ENCODE data around the gene TSC22D2.
"Not testable (repeated sequence)": the region's sequence is repeated elsewhere in the genome, so short reads cannot be mapped to it uniquely, and the experiment has no call there.

Gene TSC22D2

GRCh38 chr3:150490277-150490986 is 82.3 kb downstream of the TSC22D2 start:
- ChIA-PET POLR2A (no interaction called here), CTCF (interaction anchor here (0.6 kb wide), 1 partner anchor 16 kb away, joined by 5 read pairs; no protein-coding TSS in a partner anchor)
- TF ChIP-seq FOXK2 (IDR thresholded peaks at IDR 0.05) (no peak), TARDBP (IDR thresholded peaks at IDR 0.05) (no peak)
- DNase-seq (ENCODE audit: extremely low spot score) = no peak

GRCh38 chr3:150494411-150494977 is 86.4 kb downstream of the TSC22D2 start:
- no peak for TF ChIP-seq L3MBTL2 (conservative IDR thresholded peaks at IDR 0.05)
- no peak for TF ChIP-seq CTBP1 (IDR thresholded peaks at IDR 0.05; ENCODE audit: borderline replicate concordance)
- TF ChIP-seq, protein P1, sequence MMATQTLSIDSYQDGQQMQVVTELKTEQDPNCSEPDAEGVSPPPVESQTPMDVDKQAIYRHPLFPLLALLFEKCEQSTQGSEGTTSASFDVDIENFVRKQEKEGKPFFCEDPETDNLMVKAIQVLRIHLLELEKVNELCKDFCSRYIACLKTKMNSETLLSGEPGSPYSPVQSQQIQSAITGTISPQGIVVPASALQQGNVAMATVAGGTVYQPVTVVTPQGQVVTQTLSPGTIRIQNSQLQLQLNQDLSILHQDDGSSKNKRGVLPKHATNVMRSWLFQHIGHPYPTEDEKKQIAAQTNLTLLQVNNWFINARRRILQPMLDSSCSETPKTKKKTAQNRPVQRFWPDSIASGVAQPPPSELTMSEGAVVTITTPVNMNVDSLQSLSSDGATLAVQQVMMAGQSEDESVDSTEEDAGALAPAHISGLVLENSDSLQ (IDR thresholded peaks at IDR 0.05) = no peak
- TF ChIP-seq SUZ12 (IDR thresholded peaks at IDR 0.05) = no peak
- no peak for TF ChIP-seq LEF1 (IDR thresholded peaks at IDR 0.05; ENCODE audit: borderline replicate concordance)
- no peak for TF ChIP-seq TARDBP (IDR thresholded peaks at IDR 0.05)
- TF ChIP-seq ELF4 (IDR thresholded peaks at IDR 0.05) = no peak
- TF ChIP-seq ZNF384 (IDR thresholded peaks at IDR 0.05) = no peak
- ChIA-PET POLR2A (interaction anchor here (2.2 kb wide), 1 partner anchor 84 kb away, joined by 12 read pairs; no protein-coding TSS in a partner anchor), CTCF (interaction anchor here (0.7 to 1.8 kb wide), 5 partner anchors 9 to 266 kb away, joined by 3 to 7 read pairs (median 3); no protein-coding TSS in a partner anchor)
- no peak for DNase-seq (ENCODE audit: extremely low spot score)

DNA sequence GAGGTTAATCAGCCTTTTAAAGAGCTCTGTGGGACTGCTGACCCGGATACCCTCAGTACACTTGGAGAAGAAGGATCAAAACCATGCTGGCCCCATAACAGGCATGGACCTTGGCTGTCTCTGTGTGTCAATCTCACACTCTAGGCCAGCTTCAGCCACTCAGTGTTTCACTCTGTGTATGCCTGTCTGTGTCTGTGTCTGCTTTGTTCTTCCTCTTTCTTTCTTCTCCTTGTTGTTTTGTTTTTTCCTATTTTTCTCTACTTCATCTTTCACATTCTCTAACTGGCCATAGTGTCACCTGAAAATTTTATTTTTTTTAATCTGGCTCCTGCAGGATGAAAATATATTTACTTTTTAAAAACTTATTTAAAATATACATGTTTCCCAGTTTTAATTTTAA is 87.1 kb downstream of the TSC22D2 start:
- CTCF ChIA-PET = interaction anchor here (0.6 to 1.8 kb wide), 15 partner anchors 9 to 449 kb away, joined by 3 to 7 read pairs (median 3); no protein-coding TSS in a partner anchor
- no peak for DNase-seq (ENCODE audit: extremely low spot score)
- POLR2A ChIA-PET = interaction anchor here (2.2 kb wide), 1 partner anchor 85 kb away, joined by 12 read pairs; no protein-coding TSS in a partner anchor

GRCh38 chr3:150495563-150496168 is 87.6 kb downstream of the TSC22D2 start:
- TF ChIP-seq ELF4 (IDR thresholded peaks at IDR 0.05) = no peak
- TF ChIP-seq FOXK2 (IDR thresholded peaks at IDR 0.05) = no peak
- no peak for TF ChIP-seq ZNF384 (IDR thresholded peaks at IDR 0.05)
- TF ChIP-seq, protein P1 (IDR thresholded peaks at IDR 0.05) = no peak
- no peak for TF ChIP-seq ARNT (IDR thresholded peaks at IDR 0.05)
- TF ChIP-seq CTBP1 (IDR thresholded peaks at IDR 0.05; ENCODE audit: borderline replicate concordance) = no peak
- no peak for TF ChIP-seq HDGF (IDR thresholded peaks at IDR 0.05; ENCODE audit: borderline replicate concordance)
- TF ChIP-seq SP1 (IDR thresholded peaks at IDR 0.05) = no peak
- no peak for TF ChIP-seq LEF1 (IDR thresholded peaks at IDR 0.05; ENCODE audit: borderline replicate concordance)
- TF ChIP-seq SUZ12 (IDR thresholded peaks at IDR 0.05) = no peak
- TF ChIP-seq L3MBTL2 (conservative IDR thresholded peaks at IDR 0.05) = no peak
- TF ChIP-seq FOXA1 (IDR thresholded peaks at IDR 0.05) = no peak
- TF ChIP-seq FOXM1 (IDR thresholded peaks at IDR 0.05; ENCODE audit: borderline replicate concordance) = no peak
- TF ChIP-seq BHLHE40 (IDR thresholded peaks at IDR 0.05; ENCODE audit: borderline replicate concordance) = no peak
- no peak for TF ChIP-seq TARDBP (IDR thresholded peaks at IDR 0.05)
- no peak for TF ChIP-seq NFRKB (IDR thresholded peaks at IDR 0.05)
- ChIA-PET POLR2A (interaction anchor here (0.6 to 2.2 kb wide), 2 partner anchors 85 to 257 kb away, joined by 3 to 12 read pairs; no protein-coding TSS in a partner anchor), CTCF (interaction anchor here (0.6 to 1.8 kb wide), 14 partner anchors 8 to 449 kb away, joined by 3 to 7 read pairs (median 3); no protein-coding TSS in a partner anchor)
- DNase-seq (ENCODE audit: extremely low spot score) = peak; percentile 33

More for the DNA sequence above, 87.1 kb downstream of the TSC22D2 start:
- no peak for TF ChIP-seq FOXK2 (IDR thresholded peaks at IDR 0.05)
- TF ChIP-seq BHLHE40 (IDR thresholded peaks at IDR 0.05; ENCODE audit: borderline replicate concordance) = no peak
- TF ChIP-seq ELF4 (IDR thresholded peaks at IDR 0.05) = no peak
- no peak for TF ChIP-seq NFRKB (IDR thresholded peaks at IDR 0.05)
- no peak for TF ChIP-seq HDGF (IDR thresholded peaks at IDR 0.05; ENCODE audit: borderline replicate concordance)
- no peak for TF ChIP-seq L3MBTL2 (conservative IDR thresholded peaks at IDR 0.05)
- no peak for TF ChIP-seq ARNT (IDR thresholded peaks at IDR 0.05)
- TF ChIP-seq TARDBP (IDR thresholded peaks at IDR 0.05) = no peak
- no peak for TF ChIP-seq SP1 (IDR thresholded peaks at IDR 0.05)
- no peak for TF ChIP-seq LEF1 (IDR thresholded peaks at IDR 0.05; ENCODE audit: borderline replicate concordance)
- no peak for TF ChIP-seq ZNF384 (IDR thresholded peaks at IDR 0.05)
- no peak for TF ChIP-seq CTBP1 (IDR thresholded peaks at IDR 0.05; ENCODE audit: borderline replicate concordance)
- TF ChIP-seq SUZ12 (IDR thresholded peaks at IDR 0.05) = no peak
- no peak for TF ChIP-seq FOXA1 (IDR thresholded peaks at IDR 0.05)
- no peak for TF ChIP-seq FOXM1 (IDR thresholded peaks at IDR 0.05; ENCODE audit: borderline replicate concordance)
- TF ChIP-seq, protein P1 (IDR thresholded peaks at IDR 0.05) = no peak

DNA sequence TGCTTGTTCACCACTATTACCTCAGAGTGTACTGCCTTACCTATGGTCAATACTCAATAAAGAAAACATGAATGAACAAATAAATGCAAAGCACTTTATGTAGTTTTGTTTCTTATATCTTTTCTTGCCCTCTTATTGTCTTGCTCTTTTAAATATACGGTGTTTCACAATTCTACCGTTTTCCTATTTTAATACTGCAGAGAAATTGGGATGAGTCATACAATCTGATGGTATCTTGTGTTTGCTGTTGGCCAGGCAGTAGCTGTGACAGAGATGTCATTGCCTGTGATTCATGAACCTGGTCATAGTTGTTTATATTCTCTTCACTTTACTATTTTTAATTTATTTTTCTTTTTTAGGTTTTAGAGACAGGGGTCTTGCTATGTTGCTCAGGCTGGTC is 89.9 kb downstream of the TSC22D2 start:
- CTCF ChIA-PET = no interaction called here
- POLR2A ChIA-PET = no interaction called here
- DNase-seq (ENCODE audit: extremely low spot score) = no peak
- TF ChIP-seq, protein P1 (IDR thresholded peaks at IDR 0.05) = no peak
- no peak for TF ChIP-seq TARDBP (IDR thresholded peaks at IDR 0.05)
- TF ChIP-seq ARNT (IDR thresholded peaks at IDR 0.05) = no peak
- no peak for TF ChIP-seq LEF1 (IDR thresholded peaks at IDR 0.05; ENCODE audit: borderline replicate concordance)
- no peak for TF ChIP-seq NFRKB (IDR thresholded peaks at IDR 0.05)
- no peak for TF ChIP-seq SP1 (IDR thresholded peaks at IDR 0.05)
- TF ChIP-seq HDGF (IDR thresholded peaks at IDR 0.05; ENCODE audit: borderline replicate concordance) = no peak
- TF ChIP-seq FOXK2 (IDR thresholded peaks at IDR 0.05) = no peak
- no peak for TF ChIP-seq L3MBTL2 (conservative IDR thresholded peaks at IDR 0.05)
- TF ChIP-seq ELF4 (IDR thresholded peaks at IDR 0.05) = no peak
- no peak for TF ChIP-seq FOXM1 (IDR thresholded peaks at IDR 0.05; ENCODE audit: borderline replicate concordance)
- no peak for TF ChIP-seq BHLHE40 (IDR thresholded peaks at IDR 0.05; ENCODE audit: borderline replicate concordance)
- TF ChIP-seq ZNF384 (IDR thresholded peaks at IDR 0.05) = no peak
- no peak for TF ChIP-seq SUZ12 (IDR thresholded peaks at IDR 0.05)
- no peak for TF ChIP-seq CTBP1 (IDR thresholded peaks at IDR 0.05; ENCODE audit: borderline replicate concordance)
- no peak for TF ChIP-seq FOXA1 (IDR thresholded peaks at IDR 0.05)

DNA sequence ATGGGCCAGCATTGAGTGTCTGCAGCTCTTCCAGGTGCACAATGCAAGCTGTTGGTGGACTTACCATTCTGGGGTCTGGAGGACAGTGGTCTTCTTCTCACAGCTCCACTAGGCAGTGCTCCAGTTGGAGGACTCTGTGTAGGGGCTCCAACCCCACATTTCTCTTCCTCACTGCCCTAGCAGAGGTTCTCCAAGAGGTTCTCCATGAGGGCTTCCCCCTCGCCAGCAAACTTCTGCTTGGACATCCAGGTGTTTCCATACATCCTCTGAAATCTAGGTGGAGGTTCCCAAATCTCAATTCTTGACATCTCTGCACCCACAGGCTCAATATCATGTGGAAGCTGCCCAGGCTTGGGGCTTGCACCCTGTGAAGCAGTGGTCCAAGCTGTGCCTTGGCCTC is 92.9 kb downstream of the TSC22D2 start:
- POLR2A ChIA-PET; DNase-seq (ENCODE audit: extremely low spot score); CTCF ChIA-PET: not testable (repeated sequence)
